ENCODE results near the gene KRT23. TPM values are rescaled to one million over a fixed set of nuclear protein-coding genes. Genes with fewer than 3 reads are reported as not detected.

KRT23 gene
- polyA plus RNA-seq, 1 donor from 2014 or later, result 0.37 TPM

- H3F3A ChIP-seq (ENCODE audit: insufficient read depth, low read length, poor library complexity, severe bottlenecking), result no peaks in the 10 kb centered on the region
- no peaks in the 10 kb centered on the region for H3K9me2 ChIP-seq (ENCODE audit: insufficient read depth, low read length)
- no peaks in the 10 kb centered on the region for H3K36me3 ChIP-seq (ENCODE audit: insufficient read depth, low read length)
- no peak overlapping the region for H3K4me2 ChIP-seq (ENCODE audit: low read length)
- TF ChIP-seq POLR2AphosphoS5 (IDR thresholded peaks at IDR 0.05) (no peak), EZH2 (IDR thresholded peaks at IDR 0.05; ENCODE audit: borderline replicate concordance, insufficient read depth, low read length, poor library complexity, severe bottlenecking) (no peak), REST (IDR thresholded peaks at IDR 0.05; ENCODE audit: borderline replicate concordance) (no peak), CTCF (IDR thresholded peaks at IDR 0.05; ENCODE audit: poor library complexity, severe bottlenecking) (no peak), SMC3 (conservative IDR thresholded peaks at IDR 0.05; ENCODE audit: poor library complexity) (no peak), EP300 (conservative IDR thresholded peaks at IDR 0.05; ENCODE audit: poor library complexity, severe bottlenecking) (no peak), MXI1 (conservative IDR thresholded peaks at IDR 0.05; ENCODE audit: poor library complexity, severe bottlenecking) (no peak), TAF1 (IDR thresholded peaks at IDR 0.05; ENCODE audit: low read depth) (no peak), RAD21 (conservative IDR thresholded peaks at IDR 0.05) (no peak)
- H3K9me3 ChIP-seq (ENCODE audit: low read length), result no peaks in the 10 kb centered on the region
- no peak overlapping the region for H2AFZ ChIP-seq (ENCODE audit: low read depth, low read length)
- no peaks in the 10 kb centered on the region for H3K27me3 ChIP-seq (ENCODE audit: insufficient read depth, low read depth, low read length)
- H3K27ac ChIP-seq (ENCODE audit: low read length), result no peak overlapping the region
- no peak overlapping the region for H3K4me3 ChIP-seq (ENCODE audit: low read length)
- no peaks in the 10 kb centered on the region for H3K79me2 ChIP-seq (replicated peaks; ENCODE audit: insufficient read depth, low read length)
- no peak overlapping the region for H3K9ac ChIP-seq (ENCODE audit: low read length)
- H4K20me1 ChIP-seq (ENCODE audit: insufficient read depth), result no peaks in the 10 kb centered on the region
Observed at GRCh38 chr17:40896916-40897455, 40.5 kb downstream of the KRT23 start.

GRCh38 chr17:40895106-40895730 is 42.2 kb downstream of the KRT23 start:
- no peak for TF ChIP-seq REST (IDR thresholded peaks at IDR 0.05; ENCODE audit: borderline replicate concordance)
- TF ChIP-seq POLR2AphosphoS5 (IDR thresholded peaks at IDR 0.05), result no peak
- no peak for TF ChIP-seq RAD21 (conservative IDR thresholded peaks at IDR 0.05)
- TF ChIP-seq SMC3 (conservative IDR thresholded peaks at IDR 0.05; ENCODE audit: poor library complexity), result no peak
- no peak for TF ChIP-seq MXI1 (conservative IDR thresholded peaks at IDR 0.05; ENCODE audit: poor library complexity, severe bottlenecking)
- no peak for TF ChIP-seq EZH2 (IDR thresholded peaks at IDR 0.05; ENCODE audit: borderline replicate concordance, insufficient read depth, low read length, poor library complexity, severe bottlenecking)
- TF ChIP-seq TAF1 (IDR thresholded peaks at IDR 0.05; ENCODE audit: low read depth), result no peak
- TF ChIP-seq EP300 (conservative IDR thresholded peaks at IDR 0.05; ENCODE audit: poor library complexity, severe bottlenecking), result no peak
- no peak for TF ChIP-seq CTCF (IDR thresholded peaks at IDR 0.05; ENCODE audit: poor library complexity, severe bottlenecking)
- H3K4me2 ChIP-seq (ENCODE audit: low read length), result no peak overlapping the region
- no peak overlapping the region for H2AFZ ChIP-seq (ENCODE audit: low read depth, low read length)

More at GRCh38 chr17:40895106-40895730, 42.2 kb downstream of the KRT23 start:
- no peak overlapping the region for H3K27ac ChIP-seq (ENCODE audit: low read length)
- no peaks in the 10 kb centered on the region for H3K36me3 ChIP-seq (ENCODE audit: insufficient read depth, low read length)
- H4K20me1 ChIP-seq (ENCODE audit: insufficient read depth), result no peaks in the 10 kb centered on the region
- no peak overlapping the region for H3K9ac ChIP-seq (ENCODE audit: low read length)
- H3K79me2 ChIP-seq (replicated peaks; ENCODE audit: insufficient read depth, low read length), result no peaks in the 10 kb centered on the region
- H3K4me3 ChIP-seq (ENCODE audit: low read length), result no peak overlapping the region
- no peaks in the 10 kb centered on the region for H3K9me3 ChIP-seq (ENCODE audit: low read length)
- H3F3A ChIP-seq (ENCODE audit: insufficient read depth, low read length, poor library complexity, severe bottlenecking), result no peaks in the 10 kb centered on the region
- H3K27me3 ChIP-seq (ENCODE audit: insufficient read depth, low read depth, low read length), result no peaks in the 10 kb centered on the region
- H3K9me2 ChIP-seq (ENCODE audit: insufficient read depth, low read length), result no peaks in the 10 kb centered on the region

Data from neural cell (in vitro differentiated cells).